H9 (cell line): ENCODE data around the gene FNIP1. TPM values are rescaled to one million over a fixed set of nuclear protein-coding genes. Genes with fewer than 3 reads are reported as not detected.

ENCODE experiments used
- DNase-seq: peaks from one replicate; pipeline ENCODE4 v3.0.0-alpha.2; 2017
- H2AFZ ChIP-seq: one replicate; pipeline ENCODE4 v1.6.1; 2013; ENCODE audit warnings: mild to moderate bottlenecking, low read length, control low read depth, moderate library complexity
- H2AK5ac ChIP-seq: 2 replicates; pipeline ENCODE4 v1.6.1; 2013; ENCODE audit warnings: low read length, control low read depth, mixed read lengths; ENCODE audit not compliant: insufficient read length
- H2BK120ac ChIP-seq: one replicate; pipeline ENCODE4 v1.6.1; 2013; ENCODE audit warnings: low read depth, mild to moderate bottlenecking, low read length, control low read depth, inconsistent platforms; ENCODE audit not compliant: poor library complexity, severe bottlenecking
- H2BK12ac ChIP-seq: 2 replicates; pipeline ENCODE4 v1.6.1; 2013; ENCODE audit warnings: low read length, control low read depth, mixed read lengths, low read depth; ENCODE audit not compliant: insufficient read length
- H2BK15ac ChIP-seq: 2 replicates; pipeline ENCODE4 v1.6.1; 2013; ENCODE audit warnings: low read depth, low read length, control low read depth
- H2BK20ac ChIP-seq: one replicate; pipeline ENCODE4 v1.6.1; 2013; ENCODE audit warnings: low read depth, mild to moderate bottlenecking, low read length, control low read depth, inconsistent platforms; ENCODE audit not compliant: poor library complexity, severe bottlenecking
- H2BK5ac ChIP-seq: 2 replicates; pipeline ENCODE4 v1.6.1; 2013; ENCODE audit warnings: low read length, control low read depth, mixed read lengths; ENCODE audit not compliant: insufficient read length
- H3K14ac ChIP-seq: 2 replicates; pipeline ENCODE4 v1.6.1; 2013; ENCODE audit warnings: low read length, control low read depth; ENCODE audit not compliant: insufficient read depth
- H3K18ac ChIP-seq: 2 replicates; pipeline ENCODE4 v1.6.1; 2013; ENCODE audit warnings: low read depth, mild to moderate bottlenecking, mixed read lengths, low read length, control low read depth; ENCODE audit not compliant: insufficient read length
- H3K23ac ChIP-seq: 2 replicates; pipeline ENCODE4 v1.6.1; 2013; ENCODE audit warnings: low read length, control low read depth, mixed read lengths, low read depth; ENCODE audit not compliant: insufficient read length
- H3K23me2 ChIP-seq: 2 replicates; pipeline ENCODE4 v1.6.1; 2013; ENCODE audit warnings: low read depth, mild to moderate bottlenecking, mixed read lengths, low read length, control low read depth; ENCODE audit not compliant: insufficient read length, poor library complexity, severe bottlenecking
- H3K27ac ChIP-seq: 2 replicates; pipeline ENCODE4 v1.5.1; 2013; ENCODE audit warnings: low read length, control low read depth, mixed read lengths, low read depth; ENCODE audit not compliant: insufficient read length
- H3K27me3 ChIP-seq: 2 replicates; pipeline ENCODE4 v1.6.1; 2013; ENCODE audit warnings: low read length, control low read depth, inconsistent platforms; ENCODE audit not compliant: insufficient read depth
- H3K4ac ChIP-seq: 2 replicates; pipeline ENCODE4 v1.6.1; 2013; ENCODE audit warnings: low read depth, mild to moderate bottlenecking, control low read depth, inconsistent platforms, low read length, moderate library complexity
- H3K4me1 ChIP-seq: 2 replicates; pipeline ENCODE4 v1.6.1; 2013; ENCODE audit warnings: low read length, control low read depth, inconsistent platforms; ENCODE audit not compliant: insufficient read depth
- H3K4me2 ChIP-seq: 2 replicates; pipeline ENCODE4 v1.6.1; 2013; ENCODE audit warnings: low read length, control low read depth, mixed read lengths; ENCODE audit not compliant: insufficient read length, insufficient read depth
- H3K56ac ChIP-seq: 2 replicates; pipeline ENCODE4 v1.6.1; 2013; ENCODE audit warnings: low read depth, mild to moderate bottlenecking, mixed read lengths, low read length, control low read depth; ENCODE audit not compliant: insufficient read length
- H3K79me1 ChIP-seq: 2 replicates; pipeline ENCODE4 v1.6.1; 2013; ENCODE audit warnings: low read depth, mild to moderate bottlenecking, moderate library complexity, low read length, control low read depth, inconsistent platforms; ENCODE audit not compliant: insufficient read depth, poor library complexity, severe bottlenecking
- H3K79me2 ChIP-seq: 2 replicates; pipeline ENCODE4 v1.6.1; 2013; ENCODE audit warnings: low read length, control low read depth, inconsistent platforms; ENCODE audit not compliant: insufficient read depth
- H3K9ac ChIP-seq: 2 replicates; pipeline ENCODE4 v1.6.1; 2013; ENCODE audit warnings: low read length, control low read depth, mixed read lengths; ENCODE audit not compliant: insufficient read length; ENCODE audit errors: extremely low read depth
- H3K9me3 ChIP-seq: one replicate; pipeline ENCODE4 v1.6.1; 2013; ENCODE audit warnings: low read depth, low read length, inconsistent platforms; ENCODE audit not compliant: control insufficient read depth
- H3T11ph ChIP-seq: one replicate; pipeline ENCODE4 v1.6.1; 2013; ENCODE audit warnings: mild to moderate bottlenecking, low read length, control low read depth, inconsistent platforms
- H4K20me1 ChIP-seq: one replicate; pipeline ENCODE4 v1.6.1; 2013; ENCODE audit not compliant: control insufficient read depth, insufficient read length, insufficient read depth
- H4K5ac ChIP-seq: 2 replicates; pipeline ENCODE4 v1.6.1; 2013; ENCODE audit warnings: low read depth, mild to moderate bottlenecking, mixed read lengths, low read length, control low read depth; ENCODE audit not compliant: insufficient read length
- H4K8ac ChIP-seq: replicated peaks from 2 replicates; pipeline ENCODE4 v1.6.1; 2013; ENCODE audit warnings: low read length, control low read depth, mixed read lengths, low read depth; ENCODE audit not compliant: insufficient read length
- H4K91ac ChIP-seq: 2 replicates; pipeline ENCODE4 v1.6.1; 2013; ENCODE audit warnings: low read depth, mild to moderate bottlenecking, moderate library complexity, mixed read lengths, low read length, control low read depth; ENCODE audit not compliant: insufficient read length
- H3K27ac Mint-ChIP-seq, 3 experiments: 2 replicates in 2 of 3; 3 replicates in 1 of 3; pipeline ENCODE4 v1.8.0; 2020 to 2021; ENCODE audit warnings: mixed read lengths in 3 of 3, mild to moderate bottlenecking in 1 of 3, moderate library complexity in 1 of 3
- H3K27me3 Mint-ChIP-seq: 2 replicates; pipeline ENCODE4 v1.8.0; 2021; ENCODE audit warnings: low read depth, mild to moderate bottlenecking, moderate library complexity, mixed read lengths
- H3K36me3 Mint-ChIP-seq, 3 experiments: 2 replicates in 2 of 3; 3 replicates in 1 of 3; pipeline ENCODE4 v1.8.0; 2020 to 2021; ENCODE audit warnings: low read depth in 3 of 3, mixed read lengths in 3 of 3; ENCODE audit not compliant: insufficient read depth in 1 of 3
- H3K4me1 Mint-ChIP-seq, 2 experiments: 2 replicates each; pipeline ENCODE4 v1.8.0; 2020; ENCODE audit warnings: mixed read lengths in 2 of 2
- H3K4me3 Mint-ChIP-seq, 2 experiments: 2 replicates in 1 of 2; 3 replicates in 1 of 2; pipeline ENCODE4 v1.8.0; 2020 to 2021; ENCODE audit warnings: mild to moderate bottlenecking in 2 of 2, mixed read lengths in 2 of 2, moderate library complexity in 1 of 2
- H3K9me3 Mint-ChIP-seq, 2 experiments: 2 replicates in 1 of 2; 3 replicates in 1 of 2; pipeline ENCODE4 v1.8.0; 2020; ENCODE audit warnings: mild to moderate bottlenecking in 2 of 2, mixed read lengths in 2 of 2, moderate library complexity in 1 of 2
- WGBS: extraction: QIAGEN DNeasy Blood & Tissue Kit; methylation state at CpG from one replicate; pipeline ENCODE4 v1.1.7; 2013; ENCODE audit warnings: missing lambda C conversion rate, low lambda C conversion rate, mixed read lengths; ENCODE audit not compliant: insufficient read length; ENCODE audit errors: extremely low coverage; 5-methylcytosine and 5-hydroxymethylcytosine counted together
- total RNA-seq: library from RNA; stranded (reverse); gene quantifications from 2 replicates; pipeline ENCODE4 v1.2.1, GENCODE V29; 2021
- TF ChIP-seq, protein P1 (sequence below): fragments of 200-600 bp; sonication (generic); conservative IDR thresholded peaks from 3 replicates; pipeline ENCODE4 v1.8.0; 2021; ENCODE audit warnings: antibody characterized with exemption, mild to moderate bottlenecking

The FNIP1 gene
- total RNA-seq, 1 experiment from 2014 or later, result 13.4 TPM

DNA sequence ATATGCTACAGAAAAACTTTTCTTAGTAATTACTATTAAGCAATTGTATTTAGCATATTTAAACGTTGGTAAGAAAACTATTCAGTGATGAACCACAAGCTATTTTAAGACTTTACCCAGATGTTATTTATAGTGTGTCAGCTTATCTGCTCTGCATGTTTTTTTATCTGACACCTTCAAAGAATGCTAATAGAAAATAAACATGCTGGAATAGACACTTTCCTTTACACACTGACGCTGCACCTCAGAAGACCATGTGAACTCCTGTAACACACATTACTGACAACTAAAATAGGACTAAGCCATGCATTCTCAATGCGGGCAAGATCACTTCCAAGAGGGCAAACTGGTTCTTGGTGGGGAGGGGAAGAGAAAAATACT, 38.3 kb downstream of the FNIP1 start:
- no peak overlapping the region for H3K18ac ChIP-seq
- no peaks in the 10 kb centered on the region for H4K20me1 ChIP-seq

More for the DNA sequence above, 38.3 kb downstream of the FNIP1 start:
- H3K9me3 ChIP-seq, result no peaks in the 10 kb centered on the region
- H2AK5ac ChIP-seq, result no peak overlapping the region
- Mint-ChIP-seq H3K36me3 (peaks cover 0 to 2% (median 0%) of the 10 kb centered on the region in 3 experiments; a peak in 2 of 7 replicates), H3K27ac (no peak overlapping the region), H3K9me3 (peaks cover 0 to 3% of the 10 kb centered on the region in 2 experiments; a peak in 2 of 5 replicates), H3K4me1 (peaks cover 5 to 7% of the 10 kb centered on the region in 2 experiments; a peak in 3 of 4 replicates), H3K27me3 (no peaks in the 10 kb centered on the region), H3K4me3 (no peak overlapping the region)
- H2BK15ac ChIP-seq, result no peak overlapping the region
- H2BK20ac ChIP-seq, result no peak overlapping the region
- H3K79me2 ChIP-seq, result peaks cover 9% of the 10 kb centered on the region; the same call in 1 of the 2 replicates
- H3K23me2 ChIP-seq, result no peaks in the 10 kb centered on the region
- no peak overlapping the region for H3K14ac ChIP-seq
- no peak overlapping the region for H2BK12ac ChIP-seq
- H3K4me1 ChIP-seq, result no peaks in the 10 kb centered on the region
- H4K8ac ChIP-seq, result no peak overlapping the region
- WGBS, result no CpG with 5 or more reads among the region's 3 CpGs
- TF ChIP-seq, protein P1, sequence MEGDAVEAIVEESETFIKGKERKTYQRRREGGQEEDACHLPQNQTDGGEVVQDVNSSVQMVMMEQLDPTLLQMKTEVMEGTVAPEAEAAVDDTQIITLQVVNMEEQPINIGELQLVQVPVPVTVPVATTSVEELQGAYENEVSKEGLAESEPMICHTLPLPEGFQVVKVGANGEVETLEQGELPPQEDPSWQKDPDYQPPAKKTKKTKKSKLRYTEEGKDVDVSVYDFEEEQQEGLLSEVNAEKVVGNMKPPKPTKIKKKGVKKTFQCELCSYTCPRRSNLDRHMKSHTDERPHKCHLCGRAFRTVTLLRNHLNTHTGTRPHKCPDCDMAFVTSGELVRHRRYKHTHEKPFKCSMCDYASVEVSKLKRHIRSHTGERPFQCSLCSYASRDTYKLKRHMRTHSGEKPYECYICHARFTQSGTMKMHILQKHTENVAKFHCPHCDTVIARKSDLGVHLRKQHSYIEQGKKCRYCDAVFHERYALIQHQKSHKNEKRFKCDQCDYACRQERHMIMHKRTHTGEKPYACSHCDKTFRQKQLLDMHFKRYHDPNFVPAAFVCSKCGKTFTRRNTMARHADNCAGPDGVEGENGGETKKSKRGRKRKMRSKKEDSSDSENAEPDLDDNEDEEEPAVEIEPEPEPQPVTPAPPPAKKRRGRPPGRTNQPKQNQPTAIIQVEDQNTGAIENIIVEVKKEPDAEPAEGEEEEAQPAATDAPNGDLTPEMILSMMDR, result no peak
- no peak overlapping the region for H2BK120ac ChIP-seq
- peaks cover 8% of the 10 kb centered on the region for H3K79me1 ChIP-seq
- H3K23ac ChIP-seq, result no peak overlapping the region
- no peak overlapping the region for H3K9ac ChIP-seq
- no peak overlapping the region for H3K27ac ChIP-seq
- no peak overlapping the region for H3K56ac ChIP-seq
- H3T11ph ChIP-seq, result no peak overlapping the region
- H3K27me3 ChIP-seq, result no peaks in the 10 kb centered on the region
- no peak overlapping the region for H3K4me2 ChIP-seq
- no peak overlapping the region for H4K91ac ChIP-seq
- H2BK5ac ChIP-seq, result no peak overlapping the region
- H4K5ac ChIP-seq, result no peak overlapping the region
- H3K4ac ChIP-seq, result no peak overlapping the region
- DNase-seq, result no peak
- H2AFZ ChIP-seq, result no peak overlapping the region
